Measurements from ENCODE around the gene CENPA. TPM values are rescaled to one million over a fixed set of nuclear protein-coding genes. Genes with fewer than 3 reads are reported as not detected.
A peak's percentile ranks its signal among the peaks of the same experiment; 100 is the strongest.

CENPA gene
- total RNA-seq, 1 donor from 2014 or later, result 10.2 TPM

GRCh38 chr2:26763019-26763418 lies 22.8 kb upstream of the CENPA start:
- ATAC-seq, result no peak

- ATAC-seq, result peak; percentile 81
These were observed 21.6 kb upstream of the CENPA start, which contains the start of gene SLC35F6 for GRCh38 chr2:26764078-26764887. Gene SLC35F6 (plus strand): TSS chr2:26764284. CDS start chr2:26764350, 66 bp downstream.

GRCh38 chr2:26764906-26765305 lies 20.9 kb upstream of the CENPA start:
- ATAC-seq, result no peak

GRCh38 chr2:26765475-26766200 lies 20.2 kb upstream of the CENPA start:
- peak; percentile 34 for ATAC-seq

GRCh38 chr2:26767129-26767528 lies 18.7 kb upstream of the CENPA start:
- ATAC-seq, result no peak

GRCh38 chr2:26767894-26768487 lies 17.9 kb upstream of the CENPA start:
- no peak for ATAC-seq

- ATAC-seq, result no peak
These were observed 17.1 kb upstream of the CENPA start for GRCh38 chr2:26768759-26769088.

GRCh38 chr2:26769089-26769761 lies 16.6 kb upstream of the CENPA start:
- peak; percentile 79 for ATAC-seq

- ATAC-seq, result peak; percentile 62
These were observed 14.8 kb upstream of the CENPA start for GRCh38 chr2:26770986-26771586.

GRCh38 chr2:26772064-26773001 lies 13.5 kb upstream of the CENPA start:
- peak; percentile 53 for ATAC-seq

GRCh38 chr2:26776195-26776800 lies 9.6 kb upstream of the CENPA start:
- ATAC-seq, result no peak

- ATAC-seq, result no peak
These were observed 7.8 kb upstream of the CENPA start for GRCh38 chr2:26778098-26778497.

GRCh38 chr2:26778507-26778906 lies 7.3 kb upstream of the CENPA start:
- no peak for ATAC-seq

GRCh38 chr2:26780203-26780760 lies 5.6 kb upstream of the CENPA start:
- no peak for ATAC-seq

- peak; percentile 37 for ATAC-seq
These were observed 2.8 kb upstream of the CENPA start for GRCh38 chr2:26782876-26783704.

GRCh38 chr2:26784570-26785234 lies 1.2 kb upstream of the CENPA start:
- no peak for ATAC-seq

- peak; percentile 14 for ATAC-seq
These were observed 562 bp downstream of the CENPA start for GRCh38 chr2:26786207-26787028.

- ATAC-seq, result no peak
These were observed 6.9 kb downstream of the CENPA start for GRCh38 chr2:26792720-26793119.

Data from esophagus mucosa (tissue), 1 donor.